ENCODE data around the gene PPP1R16B.
A peak's percentile ranks its signal among the peaks of the same experiment; 100 is the strongest.

The PPP1R16B gene

DNA sequence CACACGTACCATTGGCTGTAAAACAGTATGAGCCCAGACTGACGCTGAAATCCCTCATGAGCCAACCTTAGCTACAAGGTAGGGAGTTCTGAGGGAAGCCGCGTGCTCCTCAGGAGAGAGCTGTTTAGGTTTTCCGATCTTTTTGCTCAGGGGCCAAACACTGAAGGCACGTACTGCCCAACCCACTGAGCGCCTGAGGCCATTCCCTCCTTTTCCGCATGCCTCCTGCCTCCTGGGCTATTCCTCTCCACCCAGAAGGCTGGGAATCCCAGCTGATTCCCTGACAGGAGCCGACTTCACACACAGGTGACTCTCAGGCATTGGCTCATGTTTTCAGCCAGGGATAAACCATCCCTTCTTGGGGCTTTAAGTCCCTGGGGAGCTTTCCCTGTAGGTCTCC is 115.4 kb downstream of the PPP1R16B start:
- TF ChIP-seq EZH2 (IDR thresholded peaks at IDR 0.05) = no peak
- TF ChIP-seq POLR2AphosphoS5 (IDR thresholded peaks at IDR 0.05; ENCODE audit: borderline replicate concordance, low read depth, low read length) = no peak
- TF ChIP-seq FOXP2 (optimal IDR thresholded peaks at IDR 0.05; ENCODE audit: control extremely low read depth, extremely low read length, insufficient read depth) = no peak

GRCh38 chr20:38924718-38925117 is 119.2 kb downstream of the PPP1R16B start:
- Histone ChIP-seq H3K27ac (no peak overlapping the region), H3K4me3 (no peak overlapping the region), H3K9ac (ENCODE audit: insufficient read length) (no peak overlapping the region), H3K9me3 (ENCODE audit: low read depth, low read length) (no peaks in the 10 kb centered on the region), H3K36me3 (ENCODE audit: insufficient read depth, low read length) (peaks cover 5% of the 10 kb centered on the region; the same call in 1 of the 2 replicates)
- TF ChIP-seq POLR2AphosphoS5 (IDR thresholded peaks at IDR 0.05; ENCODE audit: borderline replicate concordance, low read depth, low read length) = no peak
- TF ChIP-seq EZH2 (IDR thresholded peaks at IDR 0.05) = no peak
- no peak for TF ChIP-seq FOXP2 (optimal IDR thresholded peaks at IDR 0.05; ENCODE audit: control extremely low read depth, extremely low read length, insufficient read depth)
- DNase-seq (ENCODE audit: low read depth, low spot score) = no peak

More for the DNA sequence above, 115.4 kb downstream of the PPP1R16B start:
- H3K9ac ChIP-seq (ENCODE audit: insufficient read length) = no peak overlapping the region
- H3K9me3 ChIP-seq (ENCODE audit: low read depth, low read length) = no peaks in the 10 kb centered on the region
- no peak for DNase-seq (ENCODE audit: low read depth, low spot score)
- H3K36me3 ChIP-seq (ENCODE audit: insufficient read depth, low read length) = no peaks in the 10 kb centered on the region
- no peak overlapping the region for H3K27ac ChIP-seq
- H3K4me3 ChIP-seq = no peak overlapping the region

- peak; percentile 82 for DNase-seq (ENCODE audit: low read depth, low spot score)
- Histone ChIP-seq H3K36me3 (ENCODE audit: insufficient read depth, low read length) (peaks cover 13% of the 10 kb centered on the region; the same call in 1 of the 2 replicates), H3K4me3 (peak within 1 kb of the TSS; percentile 95), H3K9me3 (ENCODE audit: low read depth, low read length) (no peaks in the 10 kb centered on the region), H3K27ac (no peak within 1 kb of the TSS; the same call in 1 of the 2 replicates), H3K9ac (ENCODE audit: insufficient read length) (peak within 1 kb of the TSS; percentile 94)
- TF ChIP-seq FOXP2 (optimal IDR thresholded peaks at IDR 0.05; ENCODE audit: control extremely low read depth, extremely low read length, insufficient read depth) = no peak
- no peak for TF ChIP-seq EZH2 (IDR thresholded peaks at IDR 0.05)
- peak; percentile 95 for TF ChIP-seq POLR2AphosphoS5 (IDR thresholded peaks at IDR 0.05; ENCODE audit: borderline replicate concordance, low read depth, low read length)
These were observed 120.8 kb downstream of the PPP1R16B start, which contains the start of gene FAM83D for GRCh38 chr20:38926142-38926933. Gene FAM83D (plus strand): TSS chr20:38926417. CDS start chr20:38926443, 26 bp downstream.

DNA sequence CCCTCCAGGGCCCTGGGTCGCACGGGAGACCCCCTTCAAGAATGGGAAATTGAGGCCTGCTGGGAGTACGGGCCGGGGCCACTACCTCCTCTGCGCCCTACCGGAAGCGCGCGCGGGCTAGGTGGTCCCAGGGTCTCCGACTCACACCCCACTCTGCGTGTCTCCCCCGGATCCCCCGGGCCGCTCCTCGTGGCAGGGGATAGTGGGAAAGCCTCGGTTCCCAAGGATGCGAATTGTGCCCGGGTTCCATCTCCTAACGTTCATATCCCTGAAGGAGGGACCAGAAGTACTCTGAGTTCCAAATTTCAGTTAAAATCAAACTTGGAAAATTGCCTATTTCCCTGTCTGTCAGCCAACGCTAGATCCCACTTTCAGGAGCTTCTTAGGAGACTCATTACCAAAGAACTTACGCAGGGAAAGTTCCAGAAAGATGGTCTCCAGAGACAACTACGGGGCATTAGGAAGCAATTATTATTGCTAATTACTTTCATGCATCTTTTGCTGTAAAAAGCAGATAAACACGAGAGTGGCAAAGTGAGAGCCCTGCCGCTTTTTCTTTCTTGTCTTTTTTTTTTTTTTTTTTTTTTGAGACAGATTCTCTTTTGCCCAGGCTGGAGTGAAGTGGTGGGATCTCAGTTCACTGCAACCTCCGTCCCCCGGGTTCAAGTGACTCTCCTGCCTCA is 121.6 kb downstream of the PPP1R16B start:
- no peaks in the 10 kb centered on the region for H3K9me3 ChIP-seq (ENCODE audit: low read depth, low read length)
- peaks cover 13% of the 10 kb centered on the region; the same call in 1 of the 2 replicates for H3K36me3 ChIP-seq (ENCODE audit: insufficient read depth, low read length)
- H3K27ac ChIP-seq = no peak overlapping the region; the same call in 1 of the 2 replicates
- peak overlapping the region; percentile 94 for H3K9ac ChIP-seq (ENCODE audit: insufficient read length)
- H3K4me3 ChIP-seq = peak overlapping the region; percentile 95
- TF ChIP-seq FOXP2 (optimal IDR thresholded peaks at IDR 0.05; ENCODE audit: control extremely low read depth, extremely low read length, insufficient read depth) (no peak), POLR2AphosphoS5 (IDR thresholded peaks at IDR 0.05; ENCODE audit: borderline replicate concordance, low read depth, low read length) (no peak), EZH2 (IDR thresholded peaks at IDR 0.05) (no peak)
- DNase-seq (ENCODE audit: low read depth, low spot score) = no peak

DNA sequence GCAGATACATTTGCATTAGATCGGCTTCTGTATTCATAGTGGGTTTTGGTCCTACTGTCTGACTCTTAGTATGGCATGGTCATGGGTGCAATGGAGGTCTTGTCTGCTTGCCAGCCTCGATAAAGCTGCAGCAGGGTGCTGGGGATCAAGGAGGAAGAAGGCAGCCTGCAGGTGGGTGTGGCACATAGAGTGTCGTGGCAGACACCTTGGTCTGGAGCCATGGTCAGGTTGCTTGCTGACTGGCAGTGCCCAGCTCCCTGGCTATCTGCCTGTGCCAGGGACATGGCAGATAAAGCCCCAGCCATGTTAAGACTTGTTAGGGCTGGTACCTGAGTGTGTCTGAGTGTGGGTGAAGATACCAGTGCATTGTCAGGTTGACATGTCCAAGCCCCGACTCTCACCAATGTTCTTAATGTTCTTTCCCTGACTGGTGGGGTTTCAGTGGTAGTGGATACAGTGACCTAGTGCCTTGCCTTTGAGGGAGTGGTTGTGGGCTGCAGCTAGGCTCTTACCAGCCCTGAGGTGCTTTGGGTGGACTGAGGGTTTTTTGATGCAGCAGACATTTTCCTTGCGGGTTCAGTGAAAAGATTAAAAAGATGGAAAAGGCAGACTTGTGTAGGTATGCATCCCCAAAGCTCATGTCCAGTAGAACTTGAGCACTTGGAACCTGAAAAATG is 122.5 kb downstream of the PPP1R16B start:
- H3K9me3 ChIP-seq (ENCODE audit: low read depth, low read length) = no peaks in the 10 kb centered on the region
- peak overlapping the region; percentile 95 for H3K4me3 ChIP-seq
- no peak for DNase-seq (ENCODE audit: low read depth, low spot score)
- H3K36me3 ChIP-seq (ENCODE audit: insufficient read depth, low read length) = peaks cover 13% of the 10 kb centered on the region; the same call in 1 of the 2 replicates
- no peak for TF ChIP-seq FOXP2 (optimal IDR thresholded peaks at IDR 0.05; ENCODE audit: control extremely low read depth, extremely low read length, insufficient read depth)
- no peak for TF ChIP-seq POLR2AphosphoS5 (IDR thresholded peaks at IDR 0.05; ENCODE audit: borderline replicate concordance, low read depth, low read length)
- no peak for TF ChIP-seq EZH2 (IDR thresholded peaks at IDR 0.05)
- H3K9ac ChIP-seq (ENCODE audit: insufficient read length) = peak overlapping the region; percentile 94
- H3K27ac ChIP-seq = no peak overlapping the region

- Histone ChIP-seq H3K27ac (no peak overlapping the region), H3K9me3 (ENCODE audit: low read depth, low read length) (no peaks in the 10 kb centered on the region), H3K4me3 (no peak overlapping the region), H3K9ac (ENCODE audit: insufficient read length) (no peak overlapping the region), H3K36me3 (ENCODE audit: insufficient read depth, low read length) (peaks cover 27% of the 10 kb centered on the region)
- DNase-seq (ENCODE audit: low read depth, low spot score) = no peak
- no peak for TF ChIP-seq POLR2AphosphoS5 (IDR thresholded peaks at IDR 0.05; ENCODE audit: borderline replicate concordance, low read depth, low read length)
- no peak for TF ChIP-seq FOXP2 (optimal IDR thresholded peaks at IDR 0.05; ENCODE audit: control extremely low read depth, extremely low read length, insufficient read depth)
- no peak for TF ChIP-seq EZH2 (IDR thresholded peaks at IDR 0.05)
These were observed 124.7 kb downstream of the PPP1R16B start for GRCh38 chr20:38930242-38930569.

DNA sequence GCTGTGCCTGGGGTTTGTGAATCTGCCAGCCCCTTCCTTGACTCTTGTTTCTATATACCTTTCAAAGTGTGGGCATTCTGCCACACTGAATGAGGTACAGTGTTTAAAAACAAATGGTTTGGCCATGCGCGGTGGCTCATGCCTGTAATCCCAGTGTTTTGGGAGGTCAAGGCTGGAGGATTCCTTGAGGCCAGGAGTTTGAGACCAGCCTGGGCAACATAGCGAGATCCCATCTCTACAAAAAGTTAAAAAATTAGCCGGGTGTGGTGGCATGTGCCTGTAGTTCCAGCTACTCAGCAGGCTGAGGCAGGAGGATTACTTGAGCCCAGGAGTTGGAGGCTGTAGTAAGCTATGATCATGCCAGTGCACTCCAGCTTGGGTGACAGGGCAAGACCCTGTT is 126.5 kb downstream of the PPP1R16B start:
- Histone ChIP-seq H3K36me3 (ENCODE audit: insufficient read depth, low read length) (peaks cover 38% of the 10 kb centered on the region), H3K9ac (ENCODE audit: insufficient read length) (no peak overlapping the region), H3K9me3 (ENCODE audit: low read depth, low read length) (no peaks in the 10 kb centered on the region), H3K4me3 (no peak overlapping the region), H3K27ac (no peak overlapping the region)
- DNase-seq (ENCODE audit: low read depth, low spot score) = no peak
- TF ChIP-seq EZH2 (IDR thresholded peaks at IDR 0.05) = no peak
- TF ChIP-seq POLR2AphosphoS5 (IDR thresholded peaks at IDR 0.05; ENCODE audit: borderline replicate concordance, low read depth, low read length) = no peak
- no peak for TF ChIP-seq FOXP2 (optimal IDR thresholded peaks at IDR 0.05; ENCODE audit: control extremely low read depth, extremely low read length, insufficient read depth)

Measured in SK-N-MC (cell line).